ENCODE data around the gene CCDC40.

CCDC40 gene

DNA sequence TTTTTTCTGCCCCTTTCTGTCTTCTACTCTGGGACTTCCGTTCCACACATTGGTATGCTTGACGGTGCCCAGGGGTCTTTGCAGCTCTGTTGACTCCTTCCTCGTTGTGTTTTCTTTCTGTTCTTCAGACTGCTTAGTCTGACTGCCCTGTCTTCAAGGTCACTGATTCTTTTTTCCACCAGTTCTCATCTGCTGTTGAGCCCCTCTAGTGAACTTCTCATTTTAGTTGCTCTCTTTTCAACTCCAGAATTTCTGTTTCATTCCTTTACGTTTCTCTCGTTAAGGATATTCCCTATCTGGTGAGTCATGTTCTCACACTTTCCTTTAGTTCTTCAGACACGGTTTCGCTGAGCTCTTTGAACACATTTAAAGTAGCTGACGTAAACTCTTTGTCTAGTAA lies 78.7 kb downstream of the CCDC40 start:
- no peak for DNase-seq (ENCODE audit: low read depth)

DNA sequence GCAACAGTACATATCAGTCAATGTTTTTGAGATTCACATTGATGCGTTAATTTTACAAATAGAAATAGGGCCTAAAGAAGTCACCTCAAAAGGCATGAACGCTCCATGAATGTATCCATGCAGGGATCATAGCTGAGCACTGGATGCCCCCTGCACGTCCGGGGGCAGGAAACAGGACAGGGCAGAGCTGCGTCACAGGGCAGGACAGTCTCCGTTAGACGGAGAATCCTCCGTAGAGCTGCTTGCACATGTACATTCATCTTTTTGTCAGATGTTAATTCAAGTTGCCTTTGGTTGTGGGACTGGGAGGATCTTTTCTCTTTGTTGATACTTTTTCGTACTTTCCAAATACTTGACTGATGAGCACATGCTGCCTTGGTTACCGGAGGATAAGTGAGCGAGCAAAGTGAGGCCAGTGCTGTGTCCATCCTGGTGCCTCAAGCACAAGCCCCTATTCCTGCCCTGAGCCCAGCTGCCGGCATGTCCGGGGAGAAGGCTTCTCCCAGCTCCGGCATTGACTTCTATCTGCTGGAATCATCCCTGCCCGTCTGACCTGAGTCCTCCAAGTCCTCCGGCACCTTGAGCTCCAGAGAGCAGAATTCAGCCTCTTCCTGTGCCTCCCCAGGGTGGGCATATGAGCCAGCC lies 80.0 kb downstream of the CCDC40 start:
- no peak for DNase-seq (ENCODE audit: low read depth)

DNA sequence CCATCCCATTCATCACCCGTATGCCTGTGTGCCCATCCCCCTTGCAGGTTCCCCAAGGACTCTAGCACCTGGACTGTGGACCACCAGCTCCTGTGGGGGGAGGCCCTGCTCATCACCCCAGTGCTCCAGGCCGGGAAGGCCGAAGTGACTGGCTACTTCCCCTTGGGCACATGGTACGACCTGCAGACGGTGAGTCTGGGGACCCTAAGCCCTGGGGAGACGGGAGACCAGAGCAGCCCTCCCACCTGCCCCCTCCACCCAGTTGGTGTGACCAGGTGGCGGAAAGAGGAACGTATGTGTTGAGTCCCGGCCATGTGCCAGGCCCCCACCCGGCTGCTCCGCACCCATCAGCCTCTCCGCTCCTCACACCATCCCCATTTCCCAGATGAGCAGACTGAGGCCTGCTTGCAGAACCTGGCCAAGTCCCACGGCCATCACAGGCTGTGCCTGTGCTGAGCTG lies 80.5 kb downstream of the CCDC40 start:
- no peak for DNase-seq (ENCODE audit: low read depth)

DNA sequence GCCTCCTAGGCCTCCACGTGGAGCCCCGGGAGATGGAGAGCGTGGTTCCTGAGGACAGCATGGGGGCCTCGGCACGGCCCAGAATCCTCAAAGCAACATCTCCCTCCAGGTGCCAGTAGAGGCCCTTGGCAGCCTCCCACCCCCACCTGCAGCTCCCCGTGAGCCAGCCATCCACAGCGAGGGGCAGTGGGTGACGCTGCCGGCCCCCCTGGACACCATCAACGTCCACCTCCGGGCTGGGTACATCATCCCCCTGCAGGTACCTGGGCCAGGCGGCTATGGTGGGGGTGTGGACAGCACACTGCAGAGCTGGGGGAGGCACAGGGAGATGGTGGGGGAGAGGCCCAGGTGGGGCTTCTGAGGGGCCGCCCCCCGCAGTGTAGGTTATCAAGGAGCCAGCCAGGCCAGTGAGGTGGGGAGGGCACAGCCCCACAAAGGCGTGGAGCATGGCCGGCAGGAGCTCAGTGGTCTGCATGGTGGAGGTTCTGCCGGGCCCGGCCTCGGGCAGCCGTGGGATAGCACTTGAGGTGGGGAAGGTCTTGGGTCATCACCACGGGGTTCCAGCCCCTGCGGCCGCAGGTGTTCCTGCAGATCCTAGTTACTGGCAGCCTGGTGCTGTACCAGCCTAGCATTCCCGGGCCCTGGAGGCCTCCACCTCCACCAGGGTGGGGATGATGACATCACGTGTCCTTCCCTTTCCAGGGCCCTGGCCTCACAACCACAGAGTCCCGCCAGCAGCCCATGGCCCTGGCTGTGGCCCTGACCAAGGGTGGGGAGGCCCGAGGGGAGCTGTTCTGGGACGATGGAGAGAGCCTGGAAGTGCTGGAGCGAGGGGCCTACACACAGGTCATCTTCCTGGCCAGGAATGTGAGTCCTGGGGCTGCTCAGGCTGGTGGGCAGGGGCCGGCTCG lies 81.3 kb downstream of the CCDC40 start:
- DNase-seq (ENCODE audit: low read depth), result no peak

DNA sequence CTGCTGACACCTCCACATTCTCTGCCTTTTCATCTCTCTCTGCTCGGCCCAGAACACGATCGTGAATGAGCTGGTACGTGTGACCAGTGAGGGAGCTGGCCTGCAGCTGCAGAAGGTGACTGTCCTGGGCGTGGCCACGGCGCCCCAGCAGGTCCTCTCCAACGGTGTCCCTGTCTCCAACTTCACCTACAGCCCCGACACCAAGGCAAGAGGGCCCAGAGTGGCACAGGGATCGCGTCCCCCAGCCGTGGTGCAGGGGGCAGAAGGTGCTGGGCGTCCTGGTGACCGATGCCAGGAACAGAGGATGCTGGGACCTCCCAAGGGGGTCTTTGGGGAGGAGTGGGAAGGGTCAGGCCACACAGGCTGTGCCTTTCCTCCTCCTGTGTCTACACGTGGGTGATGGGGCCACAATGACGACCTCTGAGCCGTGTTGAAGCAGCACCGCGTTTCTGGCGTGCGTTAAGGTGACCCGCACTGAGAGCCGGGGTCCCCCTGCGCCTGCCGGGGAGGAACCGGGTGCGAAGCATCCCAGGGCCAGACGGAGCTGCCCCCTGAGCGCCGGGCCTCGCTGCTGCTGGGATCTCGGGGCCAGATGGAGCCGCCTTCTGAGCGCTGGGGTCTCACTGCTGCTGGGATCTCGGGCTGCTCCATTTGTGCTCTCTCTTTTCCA lies 82.3 kb downstream of the CCDC40 start:
- DNase-seq (ENCODE audit: low read depth), result no peak

DNA sequence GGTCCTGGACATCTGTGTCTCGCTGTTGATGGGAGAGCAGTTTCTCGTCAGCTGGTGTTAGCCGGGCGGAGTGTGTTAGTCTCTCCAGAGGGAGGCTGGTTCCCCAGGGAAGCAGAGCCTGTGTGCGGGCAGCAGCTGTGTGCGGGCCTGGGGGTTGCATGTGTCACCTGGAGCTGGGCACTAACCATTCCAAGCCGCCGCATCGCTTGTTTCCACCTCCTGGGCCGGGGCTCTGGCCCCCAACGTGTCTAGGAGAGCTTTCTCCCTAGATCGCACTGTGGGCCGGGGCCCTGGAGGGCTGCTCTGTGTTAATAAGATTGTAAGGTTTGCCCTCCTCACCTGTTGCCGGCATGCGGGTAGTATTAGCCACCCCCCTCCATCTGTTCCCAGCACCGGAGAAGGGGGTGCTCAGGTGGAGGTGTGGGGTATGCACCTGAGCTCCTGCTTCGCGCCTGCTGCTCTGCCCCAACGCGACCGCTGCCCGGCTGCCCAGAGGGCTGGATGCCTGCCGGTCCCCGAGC lies 82.9 kb downstream of the CCDC40 start:
- no peak for DNase-seq (ENCODE audit: low read depth)

DNA sequence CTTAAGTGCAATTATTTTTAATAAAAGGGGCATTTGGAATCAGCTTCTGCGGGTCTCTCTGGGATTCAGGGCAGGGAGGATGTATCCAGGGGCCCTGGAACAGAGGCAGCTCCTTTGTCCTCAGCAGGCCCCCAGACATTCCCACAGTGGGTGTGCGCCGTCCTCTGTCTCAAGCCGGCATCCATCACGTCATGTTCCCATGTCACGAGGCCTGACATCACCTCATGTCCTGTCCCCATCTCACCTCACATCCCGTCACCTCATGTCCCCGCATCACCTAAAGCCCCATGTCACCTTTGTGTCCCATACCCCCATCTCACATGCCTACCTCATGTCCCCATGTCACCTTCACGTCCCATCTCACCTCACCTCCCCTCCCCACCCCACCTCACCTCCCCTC lies 83.4 kb downstream of the CCDC40 start:
- DNase-seq (ENCODE audit: low read depth), result no peak

DNA sequence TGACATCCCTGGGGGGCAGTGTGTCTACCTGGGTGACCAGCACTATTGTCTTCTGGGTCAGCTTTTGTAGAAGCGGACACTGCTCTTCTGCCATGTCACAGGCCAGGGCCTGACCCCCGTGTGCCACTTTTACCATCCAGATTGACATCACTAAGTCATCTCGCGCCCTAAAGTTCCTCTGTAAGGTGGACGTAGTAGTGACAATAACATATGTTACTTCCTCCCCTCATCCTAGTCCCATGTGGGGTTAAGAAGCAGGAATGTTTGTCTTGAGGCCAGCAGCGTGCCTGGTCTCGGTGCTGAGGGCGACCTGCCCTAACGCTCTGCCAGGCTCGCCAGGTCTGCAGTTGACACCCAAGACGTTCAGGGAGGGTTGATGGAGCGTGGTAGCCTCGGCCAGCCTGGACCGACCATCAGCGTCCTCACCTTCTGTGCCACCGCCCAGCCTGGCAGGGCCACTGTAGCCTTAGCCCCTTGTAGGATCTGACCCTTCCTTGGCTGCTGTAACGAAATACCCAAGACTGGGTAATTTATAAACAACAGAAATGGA lies 85.7 kb downstream of the CCDC40 start:
- DNase-seq (ENCODE audit: low read depth), result no peak

DNA sequence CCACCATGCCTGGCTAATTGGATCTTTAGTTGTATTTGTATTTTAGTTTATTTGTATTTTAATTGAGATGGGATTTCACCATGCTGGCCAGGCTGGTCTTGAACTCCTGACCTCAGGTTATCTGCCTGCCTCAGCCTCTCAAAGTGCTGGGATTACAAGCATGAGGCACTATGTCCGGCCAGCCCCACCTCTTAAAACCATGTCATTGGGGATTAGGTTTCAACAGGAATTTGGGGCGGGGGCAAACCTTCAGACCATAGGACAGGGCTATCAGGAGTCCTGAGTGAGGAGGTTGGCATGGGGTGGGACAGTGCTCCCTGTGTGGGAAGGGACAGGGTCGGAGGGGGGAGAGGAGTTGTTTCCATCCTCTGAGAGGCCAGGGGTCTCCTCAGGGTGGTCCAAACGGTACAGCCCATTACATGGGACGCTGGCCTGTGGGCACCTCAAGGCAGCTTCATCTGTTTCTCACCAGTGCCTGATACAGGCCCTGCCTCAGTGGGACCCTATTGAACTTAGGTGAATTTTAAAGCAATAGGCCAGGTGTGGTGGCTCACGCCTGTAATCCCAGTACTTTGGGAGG lies 86.6 kb downstream of the CCDC40 start:
- DNase-seq (ENCODE audit: low read depth), result no peak

DNA sequence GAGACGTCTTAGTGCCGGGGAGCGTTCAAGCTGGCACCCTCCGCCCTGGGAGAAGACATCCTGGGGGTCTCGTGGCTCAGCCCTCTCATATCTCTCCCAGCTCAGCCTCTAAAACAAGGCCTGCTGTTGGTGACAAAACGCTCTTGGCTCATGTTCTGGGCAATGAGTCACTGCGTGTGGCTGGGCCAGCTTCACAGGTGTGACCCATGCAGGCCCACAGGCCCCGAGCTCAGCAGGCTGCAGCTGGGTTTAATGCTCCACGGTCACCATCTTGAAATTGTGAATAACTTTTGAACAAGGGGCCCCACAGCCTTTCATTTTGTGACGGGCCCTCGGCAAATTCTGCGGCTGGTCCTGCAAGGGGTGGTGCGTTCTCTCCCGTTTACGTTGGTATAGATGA lies 87.3 kb downstream of the CCDC40 start:
- DNase-seq (ENCODE audit: low read depth), result no peak

DNA sequence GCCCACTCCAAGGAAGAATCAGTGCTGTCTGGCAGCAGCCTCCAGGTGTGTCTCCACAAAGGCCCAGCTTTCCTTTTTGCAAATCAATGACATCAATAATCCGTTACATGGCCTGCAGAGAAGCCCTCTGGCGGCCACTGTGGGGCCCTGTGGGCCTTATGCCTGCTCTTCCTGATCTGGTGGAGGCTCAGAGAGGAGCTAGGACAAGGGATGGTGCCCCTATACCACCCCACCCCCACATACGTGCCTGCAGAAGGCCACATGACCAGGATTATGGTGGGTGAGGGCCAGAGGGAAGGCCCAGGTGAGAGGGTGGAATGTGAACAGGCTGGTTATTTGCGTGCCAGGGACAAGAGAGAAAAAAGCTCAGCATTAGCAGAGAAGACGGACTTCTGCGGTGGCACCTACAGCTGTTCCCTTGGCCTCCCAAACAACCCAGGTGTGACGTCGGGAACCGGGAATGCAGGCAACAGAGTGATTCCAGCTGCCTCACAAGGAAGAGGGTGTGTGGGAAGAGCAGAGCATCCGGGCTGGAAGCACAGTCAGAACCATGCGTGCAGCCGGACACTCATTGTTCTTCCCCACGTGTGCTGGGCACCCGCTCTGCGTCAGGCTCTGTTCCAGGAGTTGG lies 88.0 kb downstream of the CCDC40 start:
- DNase-seq (ENCODE audit: low read depth), result no peak

DNA sequence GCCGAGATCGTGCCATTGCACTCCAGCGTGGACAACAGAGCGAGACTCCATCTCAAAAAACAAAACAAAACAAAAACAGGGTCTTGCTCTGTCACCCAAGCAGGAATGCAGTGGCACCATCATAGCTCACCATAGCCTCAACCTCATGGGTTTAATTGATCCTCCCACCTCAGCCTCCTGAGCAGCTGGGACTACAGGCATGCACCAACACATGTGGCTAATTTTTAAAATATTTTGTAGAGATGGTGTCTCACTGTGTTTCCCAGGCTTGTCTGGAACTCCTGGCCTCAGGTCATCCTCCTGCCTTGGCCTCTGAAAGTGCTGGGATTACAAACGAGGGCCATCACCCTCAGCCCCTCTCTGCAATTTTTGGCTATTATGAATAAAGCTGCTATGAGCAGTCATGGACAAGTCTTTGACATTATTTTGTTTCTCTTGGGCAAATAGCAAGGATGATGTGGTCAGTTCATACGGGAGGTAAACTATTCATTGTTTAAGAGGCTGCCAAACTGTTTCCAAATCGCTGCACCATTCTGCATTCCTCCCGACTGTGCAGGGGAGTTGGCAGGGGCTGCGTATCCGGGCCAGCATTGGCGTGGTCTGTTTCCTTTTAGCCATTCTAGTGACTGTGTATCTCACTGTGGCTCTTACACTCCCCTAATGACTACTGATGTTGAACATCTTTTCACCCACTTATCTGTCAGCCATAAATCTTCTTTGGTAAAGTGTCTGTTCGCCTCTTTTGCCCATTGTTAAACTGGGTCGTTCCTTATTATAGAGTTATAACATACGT lies 89.4 kb downstream of the CCDC40 start:
- no peak for DNase-seq (ENCODE audit: low read depth)

DNA sequence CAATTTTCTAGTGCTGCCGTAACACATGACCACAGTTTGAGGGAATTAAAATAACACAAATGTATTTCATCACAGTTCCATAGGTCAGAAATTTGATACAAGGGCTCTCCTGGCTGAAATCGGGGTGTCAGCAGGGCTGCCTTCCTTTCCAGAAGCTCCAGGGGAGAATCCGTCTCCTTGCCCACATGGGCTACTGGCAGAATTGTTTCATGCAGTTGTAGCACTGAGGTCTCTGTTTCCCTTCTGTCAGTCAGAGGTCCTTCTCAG lies 89.9 kb downstream of the CCDC40 start:
- DNase-seq (ENCODE audit: low read depth), result no peak

DNA sequence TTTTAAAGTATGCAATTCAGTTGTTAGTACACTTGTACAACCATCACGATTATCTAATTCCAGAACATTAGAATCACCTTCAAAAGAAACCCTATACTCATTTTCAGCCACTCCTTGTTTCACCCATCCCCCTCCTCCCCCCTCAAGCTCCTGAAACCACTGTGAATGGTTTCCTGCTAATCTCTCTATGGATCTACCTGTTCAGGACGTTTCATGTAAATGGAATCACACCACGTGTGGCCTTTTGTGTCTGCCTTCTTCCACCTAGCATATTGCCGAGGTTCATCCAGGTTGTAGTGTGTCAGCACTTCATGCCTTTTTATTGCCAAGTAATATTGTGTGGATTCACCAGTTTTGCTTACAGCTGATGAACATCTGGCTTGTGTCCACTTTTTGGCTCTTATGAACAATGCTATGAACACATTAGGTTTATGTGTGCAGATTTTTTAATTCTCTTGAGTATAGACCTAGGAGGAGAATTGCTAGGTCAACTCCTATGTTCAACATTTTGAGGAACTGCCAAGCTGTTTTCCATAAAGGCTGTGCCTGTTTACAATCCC lies 92.6 kb downstream of the CCDC40 start:
- no peak for DNase-seq (ENCODE audit: low read depth)

DNA sequence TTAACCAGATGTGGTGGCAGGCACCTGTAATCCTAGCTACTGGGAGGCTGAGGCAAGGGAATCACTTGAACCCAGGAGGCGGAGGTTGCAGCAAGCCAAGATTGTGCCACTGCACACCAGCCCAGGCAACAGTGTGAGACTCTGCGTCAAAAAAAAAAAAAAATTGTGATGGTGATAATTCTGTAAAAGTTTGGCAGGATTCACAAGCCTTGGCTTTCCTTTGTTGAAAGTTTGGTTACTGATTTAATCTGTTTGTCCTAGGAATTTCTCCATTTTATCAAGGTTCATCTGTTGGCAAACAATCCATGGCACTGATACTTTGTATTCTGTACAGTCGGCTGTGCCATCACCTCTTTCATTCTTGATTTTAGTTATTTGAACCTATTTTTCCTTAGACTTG lies 94.5 kb downstream of the CCDC40 start:
- DNase-seq (ENCODE audit: low read depth), result no peak

DNA sequence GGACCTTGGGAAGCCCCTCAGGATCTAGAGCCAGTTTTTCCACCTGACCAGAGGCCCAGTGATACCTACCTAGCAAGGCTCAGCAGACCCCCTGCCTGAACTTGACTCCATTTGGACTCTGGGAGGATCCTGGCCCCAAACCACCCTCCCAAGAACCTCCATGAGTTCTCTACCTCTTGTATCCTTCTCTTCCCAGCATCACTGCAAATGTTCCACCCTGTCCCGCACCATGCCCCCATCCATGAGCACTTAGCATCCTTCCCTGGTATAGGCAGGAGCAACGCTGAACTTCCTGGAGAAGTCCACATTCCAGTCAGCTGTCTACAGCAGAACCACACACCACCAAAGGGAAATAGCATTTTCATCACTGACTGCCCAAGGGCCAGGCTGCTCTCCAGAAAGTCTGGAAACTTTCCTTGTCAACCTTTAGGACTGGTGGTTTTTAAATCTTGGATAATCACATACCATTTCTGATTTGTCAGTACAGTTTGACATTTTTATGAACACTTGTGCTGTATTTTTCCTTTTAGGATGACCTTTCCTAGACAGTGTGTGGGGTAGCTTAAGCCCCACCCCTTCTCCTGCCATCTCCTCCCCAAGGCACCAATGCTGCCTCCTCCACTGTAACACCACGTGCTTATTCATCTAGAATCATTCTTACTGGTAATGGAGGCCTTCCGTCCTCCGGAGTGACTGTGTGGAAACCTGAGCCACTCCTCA lies 96.6 kb downstream of the CCDC40 start:
- no peak for DNase-seq (ENCODE audit: low read depth)

DNA sequence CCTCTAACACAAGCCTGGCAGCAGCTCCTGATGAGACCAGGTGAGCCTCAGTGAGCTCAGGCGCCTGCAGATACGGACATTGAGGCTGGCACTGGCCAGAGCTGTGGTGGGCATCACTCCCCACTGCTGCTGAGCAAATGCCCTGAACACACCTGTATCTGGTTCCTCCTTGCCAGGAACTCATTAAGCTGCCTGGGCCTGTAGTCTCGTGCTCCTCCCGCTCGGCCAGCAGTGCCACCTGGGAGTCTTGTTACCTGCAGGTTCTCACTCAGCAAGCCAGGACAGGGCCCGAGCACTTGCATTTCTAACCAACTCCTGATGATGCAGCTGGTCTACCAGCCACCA lies 97.2 kb downstream of the CCDC40 start:
- no peak for DNase-seq (ENCODE audit: low read depth)

DNA sequence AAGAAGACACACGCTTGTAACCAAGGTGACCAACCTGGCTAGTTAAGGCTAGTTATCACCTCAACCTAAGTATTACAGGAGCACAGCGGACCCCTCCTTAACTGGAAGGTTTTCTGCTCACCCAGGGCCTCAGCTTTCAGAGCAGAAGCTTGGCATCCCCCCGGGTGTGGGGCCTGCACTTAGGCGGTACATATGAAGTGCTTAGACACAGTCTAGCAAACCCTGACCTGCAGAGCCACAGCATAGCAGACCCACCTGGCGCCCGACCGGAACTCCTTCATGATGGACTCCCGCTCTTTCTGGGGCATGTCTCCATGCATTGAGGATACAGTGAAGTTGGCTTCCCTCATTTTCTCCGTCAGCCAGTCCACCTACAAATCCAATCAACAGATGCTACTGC lies 100.7 kb downstream of the CCDC40 start:
- DNase-seq (ENCODE audit: low read depth), result no peak

DNA sequence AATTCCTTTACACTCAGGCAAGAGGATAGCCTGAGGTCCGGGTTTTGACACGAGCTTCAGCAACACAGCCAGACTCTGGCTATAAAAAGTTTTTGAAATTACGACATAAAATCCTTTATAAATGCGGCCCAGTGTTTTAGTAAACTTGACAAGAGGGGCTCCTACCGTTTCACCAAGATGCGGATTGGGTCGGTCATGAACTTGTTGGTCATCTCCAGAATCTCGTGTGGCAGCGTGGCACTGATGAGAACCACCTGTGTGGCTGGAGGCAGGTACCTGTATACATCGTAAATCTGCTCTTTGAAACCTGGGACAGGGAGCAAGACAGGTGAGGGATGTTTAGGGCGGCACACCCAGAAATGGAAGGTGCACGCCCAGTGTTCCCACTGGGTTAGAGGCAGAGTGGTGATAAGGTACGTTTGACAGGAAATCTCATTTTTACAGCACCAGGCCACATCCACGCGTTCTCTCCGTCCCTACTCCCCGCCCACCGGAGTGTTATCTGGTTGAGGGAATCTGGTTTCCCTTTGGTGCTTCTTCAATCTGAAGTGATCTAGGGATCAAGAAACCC lies 102.5 kb downstream of the CCDC40 start:
- DNase-seq (ENCODE audit: low read depth), result no peak
